Measurements from ENCODE around the gene TMEM74B. TPM values are rescaled to one million over a fixed set of nuclear protein-coding genes. Genes with fewer than 3 reads are reported as not detected.
"Not testable (repeated sequence)": the region's sequence is repeated elsewhere in the genome, so short reads cannot be mapped to it uniquely, and the experiment has no call there.

Gene TMEM74B
- total RNA-seq, 1 donor from 2014 or later, result 1.6 TPM

DNA sequence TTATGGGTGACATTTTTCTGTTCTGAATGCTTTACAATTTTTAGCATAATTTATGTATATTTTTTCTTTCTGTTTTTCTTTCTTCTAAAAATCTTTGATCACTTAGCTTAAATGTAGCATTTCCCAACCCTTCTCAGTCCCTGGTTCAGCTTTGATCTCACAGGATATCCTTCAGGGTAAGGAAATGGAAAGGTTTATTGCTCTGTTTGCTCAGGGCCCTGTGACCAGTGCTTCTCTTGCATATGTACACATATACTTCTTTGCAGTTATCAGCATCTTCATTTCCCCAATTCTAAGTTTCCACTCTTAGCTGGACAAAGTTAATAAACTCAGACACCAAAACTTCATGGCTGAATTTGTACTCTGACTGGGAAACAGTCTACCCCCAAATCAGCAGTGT, 30.6 kb downstream of the TMEM74B start:
- Histone ChIP-seq H3K4me1 (ENCODE audit: control insufficient read depth in 3 of 3, insufficient read depth in 3 of 3, low read length in 3 of 3) (peaks cover 0 to 7% (median 0%) of the 10 kb centered on the region in 3 donors), H3K9ac (ENCODE audit: low read depth in 1 of 3, low read length in 3 of 3) (no peak overlapping the region), H3K4me3 (ENCODE audit: low read length in 3 of 3) (no peak overlapping the region), H3K36me3 (ENCODE audit: control insufficient read depth in 3 of 3, insufficient read depth in 3 of 3, low read length in 3 of 3) (peaks cover 0 to 14% (median 12%) of the 10 kb centered on the region in 3 donors), H3K27ac (ENCODE audit: low read depth, low read length) (no peak overlapping the region), H3K27me3 (ENCODE audit: control insufficient read depth in 3 of 3, insufficient read depth in 3 of 3, low read length in 3 of 3) (no peaks in the 10 kb centered on the region), H3K9me3 (ENCODE audit: control insufficient read depth in 3 of 3, low read length in 3 of 3) (no peaks in the 10 kb centered on the region)

GRCh38 chr20:1150968-1151367, 33.8 kb downstream of the TMEM74B start:
- peaks cover 0 to 7% (median 0%) of the 10 kb centered on the region in 3 donors for H3K4me1 ChIP-seq (ENCODE audit: control insufficient read depth in 3 of 3, insufficient read depth in 3 of 3, low read length in 3 of 3)
- H3K9me3 ChIP-seq (ENCODE audit: control insufficient read depth in 3 of 3, low read length in 3 of 3), result no peaks in the 10 kb centered on the region
- H3K27me3 ChIP-seq (ENCODE audit: control insufficient read depth in 3 of 3, insufficient read depth in 3 of 3, low read length in 3 of 3), result no peaks in the 10 kb centered on the region
- no peak overlapping the region for H3K4me3 ChIP-seq (ENCODE audit: low read length in 3 of 3)
- H3K36me3 ChIP-seq (ENCODE audit: control insufficient read depth in 3 of 3, insufficient read depth in 3 of 3, low read length in 3 of 3), result peaks cover 0 to 29% (median 23%) of the 10 kb centered on the region in 3 donors
- H3K27ac ChIP-seq (ENCODE audit: low read depth, low read length), result no peak overlapping the region
- H3K9ac ChIP-seq (ENCODE audit: low read depth in 1 of 3, low read length in 3 of 3), result no peak overlapping the region

DNA sequence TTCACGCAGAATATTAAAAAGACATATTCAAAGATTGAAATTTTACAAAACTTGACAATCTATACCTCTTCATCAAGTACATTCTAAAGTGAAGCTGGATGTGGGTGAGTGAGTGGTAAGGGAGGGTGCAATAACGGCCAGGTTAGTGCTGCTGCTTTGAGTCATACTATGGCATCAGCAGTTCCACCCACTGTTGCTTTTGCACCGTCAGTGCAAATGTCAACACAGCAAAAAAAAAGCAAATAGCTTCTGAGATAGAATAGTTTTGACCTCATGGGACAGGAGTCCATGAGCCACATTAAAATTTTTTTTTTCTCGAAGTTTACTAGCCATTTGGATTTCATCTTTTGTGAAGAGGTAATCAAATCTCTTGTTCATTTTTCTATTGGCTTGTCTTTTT, 34.6 kb downstream of the TMEM74B start:
- H3K4me1 ChIP-seq (ENCODE audit: control insufficient read depth in 3 of 3, insufficient read depth in 3 of 3, low read length in 3 of 3), result peaks cover 0 to 7% (median 0%) of the 10 kb centered on the region in 3 donors
- H3K4me3 ChIP-seq (ENCODE audit: low read length in 3 of 3), result no peak overlapping the region
- H3K9me3 ChIP-seq (ENCODE audit: control insufficient read depth in 3 of 3, low read length in 3 of 3), result no peaks in the 10 kb centered on the region
- no peak overlapping the region for H3K9ac ChIP-seq (ENCODE audit: low read depth in 1 of 3, low read length in 3 of 3)
- H3K27ac ChIP-seq (ENCODE audit: low read depth, low read length), result no peak overlapping the region
- no peaks in the 10 kb centered on the region for H3K27me3 ChIP-seq (ENCODE audit: control insufficient read depth in 3 of 3, insufficient read depth in 3 of 3, low read length in 3 of 3)
- peaks cover 0 to 33% (median 24%) of the 10 kb centered on the region in 3 donors for H3K36me3 ChIP-seq (ENCODE audit: control insufficient read depth in 3 of 3, insufficient read depth in 3 of 3, low read length in 3 of 3)

GRCh38 chr20:1149812-1150211, 35.0 kb downstream of the TMEM74B start:
- H3K9me3 ChIP-seq (ENCODE audit: control insufficient read depth in 3 of 3, low read length in 3 of 3); H3K27ac ChIP-seq (ENCODE audit: low read depth, low read length); H3K9ac ChIP-seq (ENCODE audit: low read depth in 1 of 3, low read length in 3 of 3); H3K27me3 ChIP-seq (ENCODE audit: control insufficient read depth in 3 of 3, insufficient read depth in 3 of 3, low read length in 3 of 3); H3K4me3 ChIP-seq (ENCODE audit: low read length in 3 of 3); H3K4me1 ChIP-seq (ENCODE audit: control insufficient read depth in 3 of 3, insufficient read depth in 3 of 3, low read length in 3 of 3): not testable (repeated sequence)
- peaks cover 0 to 32% (median 23%) of the 10 kb centered on the region in 3 donors for H3K36me3 ChIP-seq (ENCODE audit: control insufficient read depth in 3 of 3, insufficient read depth in 3 of 3, low read length in 3 of 3)

DNA sequence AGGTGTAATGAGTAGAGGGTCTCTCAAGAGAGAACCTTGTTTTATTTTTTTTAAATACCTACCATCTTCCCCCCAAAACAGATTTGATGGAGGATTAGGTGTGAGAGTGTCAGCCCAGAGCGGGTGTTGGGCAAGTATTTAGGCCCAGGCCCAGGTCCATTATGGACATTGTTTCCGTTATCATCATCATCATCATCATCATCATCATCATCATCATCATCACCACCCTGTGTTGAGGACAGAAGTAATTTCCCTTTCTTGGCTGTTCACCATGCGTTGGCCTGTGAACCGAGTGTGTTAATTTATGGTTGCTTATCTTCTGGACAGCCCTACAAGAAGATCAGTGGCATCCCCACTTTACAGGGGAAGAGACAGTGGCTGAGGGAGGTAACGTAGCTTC, 37.8 kb downstream of the TMEM74B start:
- H3K9ac ChIP-seq (ENCODE audit: low read depth in 1 of 3, low read length in 3 of 3), result no peak overlapping the region
- H3K4me3 ChIP-seq (ENCODE audit: low read length in 3 of 3), result no peak overlapping the region
- H3K27me3 ChIP-seq (ENCODE audit: control insufficient read depth in 3 of 3, insufficient read depth in 3 of 3, low read length in 3 of 3), result no peaks in the 10 kb centered on the region
- H3K27ac ChIP-seq (ENCODE audit: low read depth, low read length), result no peak overlapping the region
- peaks cover 0 to 34% (median 26%) of the 10 kb centered on the region in 3 donors for H3K36me3 ChIP-seq (ENCODE audit: control insufficient read depth in 3 of 3, insufficient read depth in 3 of 3, low read length in 3 of 3)
- H3K9me3 ChIP-seq (ENCODE audit: control insufficient read depth in 3 of 3, low read length in 3 of 3), result no peaks in the 10 kb centered on the region
- no peaks in the 10 kb centered on the region for H3K4me1 ChIP-seq (ENCODE audit: control insufficient read depth in 3 of 3, insufficient read depth in 3 of 3, low read length in 3 of 3)

DNA sequence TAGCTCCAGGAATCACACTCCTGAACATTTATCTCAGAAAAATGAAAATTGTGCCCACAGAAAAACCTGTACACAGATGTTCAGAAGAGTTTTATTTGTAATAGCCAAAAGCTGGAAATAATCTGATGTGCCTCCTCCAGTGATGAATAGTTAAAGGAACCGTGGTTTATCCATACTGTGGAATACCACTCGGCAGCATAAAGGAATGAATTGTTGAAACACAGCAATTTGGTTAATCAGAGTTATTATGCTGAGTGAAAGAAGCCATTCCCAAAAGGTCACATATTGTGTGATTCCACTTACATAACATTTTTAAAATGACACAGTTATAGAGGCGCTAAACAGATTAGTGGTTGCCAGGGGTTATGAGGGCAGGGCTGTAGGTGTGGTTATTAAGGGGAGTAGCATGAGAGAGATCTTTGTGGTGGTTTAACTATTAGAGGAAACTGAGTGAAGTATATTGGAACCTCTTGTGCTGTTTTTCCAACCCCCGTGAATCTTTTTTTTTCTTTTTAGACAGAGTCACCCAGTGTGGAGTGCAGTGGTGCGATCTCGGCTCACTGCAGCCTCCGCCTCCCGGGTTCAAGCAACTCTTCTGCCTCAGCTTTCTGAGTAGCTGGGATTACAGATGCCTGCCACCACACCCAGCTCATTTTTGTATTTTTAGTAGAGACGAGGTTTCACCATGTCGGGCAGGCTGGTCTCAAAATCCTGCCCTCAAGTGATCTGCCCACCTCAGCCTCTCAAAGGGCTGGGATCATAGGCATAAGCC, 40.2 kb downstream of the TMEM74B start:
- no peak overlapping the region for H3K9ac ChIP-seq (ENCODE audit: low read depth in 1 of 3, low read length in 3 of 3)
- H3K4me1 ChIP-seq (ENCODE audit: control insufficient read depth in 3 of 3, insufficient read depth in 3 of 3, low read length in 3 of 3), result no peaks in the 10 kb centered on the region
- no peak overlapping the region for H3K27ac ChIP-seq (ENCODE audit: low read depth, low read length)
- peaks cover 0 to 39% (median 34%) of the 10 kb centered on the region in 3 donors for H3K36me3 ChIP-seq (ENCODE audit: control insufficient read depth in 3 of 3, insufficient read depth in 3 of 3, low read length in 3 of 3)
- H3K27me3 ChIP-seq (ENCODE audit: control insufficient read depth in 3 of 3, insufficient read depth in 3 of 3, low read length in 3 of 3), result no peaks in the 10 kb centered on the region
- H3K9me3 ChIP-seq (ENCODE audit: control insufficient read depth in 3 of 3, low read length in 3 of 3), result no peaks in the 10 kb centered on the region
- no peak overlapping the region for H3K4me3 ChIP-seq (ENCODE audit: low read length in 3 of 3)

DNA sequence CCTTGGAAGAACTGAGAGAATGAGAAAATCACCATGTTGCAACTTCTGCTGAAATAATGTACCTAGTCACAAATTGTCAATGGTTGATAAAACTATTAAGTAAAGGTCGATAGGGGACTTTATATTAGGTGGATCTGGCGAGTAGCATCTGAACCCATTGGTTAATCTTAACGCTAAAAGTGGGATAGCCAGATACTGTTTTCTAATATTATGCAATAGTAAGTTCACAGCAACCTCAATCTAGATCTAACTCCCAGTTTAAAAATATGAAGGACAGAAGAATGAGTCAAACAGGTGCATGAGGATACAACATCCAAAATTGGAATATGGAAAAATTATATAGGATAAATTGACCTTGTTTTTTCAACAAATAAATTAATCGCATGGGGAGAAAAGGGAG, 47.5 kb downstream of the TMEM74B start:
- no peak overlapping the region for H3K9ac ChIP-seq (ENCODE audit: low read depth in 1 of 3, low read length in 3 of 3)
- H3K4me3 ChIP-seq (ENCODE audit: low read length in 3 of 3), result no peak overlapping the region
- H3K36me3 ChIP-seq (ENCODE audit: control insufficient read depth in 3 of 3, insufficient read depth in 3 of 3, low read length in 3 of 3), result peaks cover 21 to 53% (median 38%) of the 10 kb centered on the region in 3 donors
- no peaks in the 10 kb centered on the region for H3K4me1 ChIP-seq (ENCODE audit: control insufficient read depth in 3 of 3, insufficient read depth in 3 of 3, low read length in 3 of 3)
- H3K27ac ChIP-seq (ENCODE audit: low read depth, low read length), result no peak overlapping the region
- no peaks in the 10 kb centered on the region for H3K9me3 ChIP-seq (ENCODE audit: control insufficient read depth in 3 of 3, low read length in 3 of 3)
- H3K27me3 ChIP-seq (ENCODE audit: control insufficient read depth in 3 of 3, insufficient read depth in 3 of 3, low read length in 3 of 3), result no peaks in the 10 kb centered on the region

GRCh38 chr20:1134836-1135235, 49.9 kb downstream of the TMEM74B start:
- Histone ChIP-seq H3K9ac (ENCODE audit: low read depth in 1 of 3, low read length in 3 of 3) (no peak overlapping the region), H3K4me3 (ENCODE audit: low read length in 3 of 3) (no peak overlapping the region), H3K4me1 (ENCODE audit: control insufficient read depth in 3 of 3, insufficient read depth in 3 of 3, low read length in 3 of 3) (no peaks in the 10 kb centered on the region), H3K9me3 (ENCODE audit: control insufficient read depth in 3 of 3, low read length in 3 of 3) (no peaks in the 10 kb centered on the region), H3K27me3 (ENCODE audit: control insufficient read depth in 3 of 3, insufficient read depth in 3 of 3, low read length in 3 of 3) (no peaks in the 10 kb centered on the region), H3K36me3 (ENCODE audit: control insufficient read depth in 3 of 3, insufficient read depth in 3 of 3, low read length in 3 of 3) (peaks cover 27 to 64% (median 43%) of the 10 kb centered on the region in 3 donors), H3K27ac (ENCODE audit: low read depth, low read length) (no peak overlapping the region)

GRCh38 chr20:1134355-1134754, 50.4 kb downstream of the TMEM74B start:
- Histone ChIP-seq H3K36me3 (ENCODE audit: control insufficient read depth in 3 of 3, insufficient read depth in 3 of 3, low read length in 3 of 3) (peaks cover 29 to 67% (median 47%) of the 10 kb centered on the region in 3 donors), H3K4me3 (ENCODE audit: low read length in 3 of 3) (no peak overlapping the region), H3K27ac (ENCODE audit: low read depth, low read length) (no peak overlapping the region), H3K4me1 (ENCODE audit: control insufficient read depth in 3 of 3, insufficient read depth in 3 of 3, low read length in 3 of 3) (no peaks in the 10 kb centered on the region), H3K27me3 (ENCODE audit: control insufficient read depth in 3 of 3, insufficient read depth in 3 of 3, low read length in 3 of 3) (no peaks in the 10 kb centered on the region), H3K9me3 (ENCODE audit: control insufficient read depth in 3 of 3, low read length in 3 of 3) (no peaks in the 10 kb centered on the region), H3K9ac (ENCODE audit: low read depth in 1 of 3, low read length in 3 of 3) (no peak overlapping the region)

- no peaks in the 10 kb centered on the region for H3K4me1 ChIP-seq (ENCODE audit: control insufficient read depth in 3 of 3, insufficient read depth in 3 of 3, low read length in 3 of 3)
- no peak overlapping the region for H3K4me3 ChIP-seq (ENCODE audit: low read length in 3 of 3)
- H3K36me3 ChIP-seq (ENCODE audit: control insufficient read depth in 3 of 3, insufficient read depth in 3 of 3, low read length in 3 of 3), result peaks cover 34 to 69% (median 59%) of the 10 kb centered on the region in 3 donors
- H3K9me3 ChIP-seq (ENCODE audit: control insufficient read depth in 3 of 3, low read length in 3 of 3), result no peaks in the 10 kb centered on the region
- no peak overlapping the region for H3K9ac ChIP-seq (ENCODE audit: low read depth in 1 of 3, low read length in 3 of 3)
- H3K27me3 ChIP-seq (ENCODE audit: control insufficient read depth in 3 of 3, insufficient read depth in 3 of 3, low read length in 3 of 3), result no peaks in the 10 kb centered on the region
- H3K27ac ChIP-seq (ENCODE audit: low read depth, low read length), result no peak overlapping the region
These were observed 53.4 kb downstream of the TMEM74B start for GRCh38 chr20:1131354-1131753.
